HG02973 (cell line): ENCODE measurements around the gene BGN.
A peak's percentile ranks its signal among the peaks of the same experiment; 100 is the strongest.

Experiments used
- ATAC-seq: cut with Tn5 transposase; IDR thresholded peaks from one replicate; pipeline ENCODE4 v1.9.1; 2021; ENCODE audit warnings: moderate library complexity; ENCODE audit not compliant: unreplicated experiment

The BGN gene

GRCh38 chrX:153524234-153524633 lies 29.5 kb downstream of the BGN start:
- ATAC-seq, result no peak

GRCh38 chrX:153525451-153525850 lies 30.7 kb downstream of the BGN start:
- no peak for ATAC-seq

DNA sequence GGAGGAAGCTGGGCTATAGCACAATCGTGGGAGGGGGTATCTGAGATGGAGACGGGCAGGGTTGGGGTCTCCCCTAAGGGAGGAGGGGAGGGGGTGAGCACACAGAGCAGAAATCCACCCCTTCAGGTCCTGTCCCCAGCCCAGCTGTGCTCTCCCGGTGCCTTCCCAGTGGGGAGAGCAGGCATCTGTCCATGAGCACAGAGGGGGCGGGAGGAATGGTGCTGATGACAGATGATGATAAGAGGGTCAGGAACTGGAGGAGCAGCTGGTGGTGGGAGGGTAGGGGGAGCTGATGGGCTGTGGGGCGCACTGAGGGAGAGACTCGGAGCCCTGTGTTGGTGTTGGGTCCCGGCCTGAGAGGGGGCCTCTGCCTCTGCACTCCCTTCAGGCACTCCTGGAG lies 31.3 kb downstream of the BGN start:
- no peak for ATAC-seq

DNA sequence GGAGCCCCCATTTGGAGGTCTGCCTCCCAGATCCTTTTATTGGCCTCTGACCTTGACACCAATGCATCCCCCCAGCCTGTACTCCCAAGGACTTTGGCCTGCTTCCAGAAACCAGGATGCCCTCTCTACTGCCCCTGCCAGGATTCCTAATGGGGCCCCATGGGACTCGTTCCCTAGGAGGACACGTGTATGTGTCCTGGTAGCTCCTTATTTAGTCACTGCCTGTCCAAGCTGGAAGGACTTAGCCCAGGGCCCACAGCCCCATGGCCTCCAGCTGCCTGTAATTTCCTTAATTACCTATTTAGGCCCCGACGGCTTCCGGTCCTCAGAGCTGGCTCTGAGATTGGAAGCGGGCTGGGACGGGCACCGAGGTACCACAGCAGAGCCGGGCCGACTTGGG lies 32.0 kb downstream of the BGN start:
- no peak for ATAC-seq

- no peak for ATAC-seq
Measured at GRCh38 chrX:153527208-153527607, 32.4 kb downstream of the BGN start.

DNA sequence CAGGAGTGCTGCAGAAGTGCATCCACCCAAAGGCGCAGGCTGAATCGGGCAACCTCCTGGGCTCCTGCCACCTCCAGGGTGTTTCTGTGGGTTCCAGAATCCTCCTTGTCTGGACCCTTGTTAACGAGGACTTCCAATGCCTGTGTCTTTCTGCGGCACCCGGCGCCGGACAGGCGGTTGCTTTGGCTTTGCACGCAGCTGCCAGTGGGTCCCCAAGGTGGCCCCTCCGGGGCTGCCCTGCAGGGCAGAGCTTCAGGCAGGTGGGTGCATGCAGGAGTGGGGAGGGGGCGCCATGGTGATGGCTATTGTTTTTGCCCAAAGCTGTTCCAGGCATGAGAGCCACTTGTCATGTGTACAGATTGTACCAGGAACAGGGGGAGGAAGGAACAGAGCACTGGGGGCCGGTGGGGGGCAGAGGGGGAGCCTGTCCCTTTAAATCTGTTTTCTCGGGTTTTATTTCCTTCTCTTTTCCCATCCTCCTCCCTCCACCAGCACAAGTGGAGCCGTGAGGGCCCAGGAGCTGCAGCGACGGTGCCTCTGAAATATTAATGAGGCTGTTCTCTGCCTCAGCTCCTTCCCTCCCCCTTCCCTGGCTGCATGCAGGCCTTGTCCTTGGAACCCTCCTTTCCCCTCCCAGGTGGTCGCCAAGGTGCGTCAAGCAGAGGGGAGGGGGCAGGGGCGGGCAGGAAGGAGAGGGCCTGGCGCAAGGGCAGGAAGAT lies 35.8 kb downstream of the BGN start:
- ATAC-seq, result no peak

DNA sequence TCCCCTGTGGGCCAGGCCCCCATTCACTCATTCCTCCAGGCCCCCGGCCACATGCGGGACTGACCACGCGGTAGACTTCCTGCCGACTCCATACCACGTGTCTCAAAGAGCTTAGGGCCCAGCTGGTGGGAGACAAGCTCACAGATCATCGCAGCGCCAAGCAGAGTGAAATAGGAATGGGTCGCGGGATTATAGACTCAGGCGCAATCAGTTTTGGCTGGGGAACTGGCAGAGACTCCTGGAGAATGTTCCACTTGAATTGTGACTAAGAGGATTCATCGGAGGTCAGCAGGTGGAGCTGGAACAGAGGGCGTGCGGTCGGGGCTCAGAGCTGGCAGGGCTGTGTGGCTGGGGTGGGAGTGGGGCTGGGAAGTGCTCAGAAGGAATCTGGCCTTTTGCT lies 38.3 kb downstream of the BGN start:
- no peak for ATAC-seq

GRCh38 chrX:153537080-153537479 lies 42.3 kb downstream of the BGN start:
- no peak for ATAC-seq

- ATAC-seq, result no peak
Measured at GRCh38 chrX:153537526-153538295, 42.9 kb downstream of the BGN start.

GRCh38 chrX:153538424-153538823 lies 43.6 kb downstream of the BGN start:
- no peak for ATAC-seq

DNA sequence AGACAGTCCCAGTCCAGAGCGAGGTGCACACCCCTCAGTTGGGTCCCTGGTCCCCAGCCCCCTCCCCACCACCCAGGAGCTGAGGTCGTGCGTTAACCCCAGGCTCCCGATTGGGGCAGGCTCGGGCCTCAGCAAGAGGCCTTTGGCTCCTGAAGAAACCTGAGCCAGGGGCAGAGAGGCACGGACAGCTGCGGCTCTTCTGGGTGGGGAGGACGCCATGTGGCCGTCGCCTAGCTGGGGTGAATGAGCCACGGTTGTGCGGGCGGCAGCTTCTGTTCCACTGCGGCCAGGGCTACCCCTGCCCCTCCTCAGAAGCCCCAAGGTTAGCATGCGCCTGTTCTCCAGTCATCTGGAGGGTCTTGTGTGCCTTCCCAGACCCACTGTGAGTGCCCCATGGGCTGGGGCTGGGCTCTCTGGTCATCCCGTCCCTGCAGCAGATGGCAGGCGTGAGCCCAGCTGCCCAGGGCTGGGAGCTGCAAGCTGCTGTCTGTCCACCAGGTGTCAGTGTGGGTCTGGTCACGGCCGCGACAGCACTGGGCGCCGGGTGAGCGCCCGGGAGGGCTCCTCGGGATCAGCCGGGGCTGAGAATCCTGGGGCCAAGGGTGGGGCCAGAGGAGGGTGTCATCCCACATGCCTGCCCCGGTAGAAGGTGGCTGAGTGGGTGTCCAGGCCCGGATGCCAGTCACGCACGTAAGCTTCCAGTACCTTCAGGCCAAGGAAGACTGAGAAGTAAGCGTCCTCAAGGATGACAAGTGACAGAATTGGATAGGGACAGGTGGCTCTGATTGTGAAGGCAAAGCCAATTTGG lies 44.6 kb downstream of the BGN start:
- ATAC-seq, result peak; percentile 50

- no peak for ATAC-seq
Measured at GRCh38 chrX:153539979-153540358, 45.2 kb downstream of the BGN start.

GRCh38 chrX:153544727-153545126 lies 49.9 kb downstream of the BGN start:
- no peak for ATAC-seq

DNA sequence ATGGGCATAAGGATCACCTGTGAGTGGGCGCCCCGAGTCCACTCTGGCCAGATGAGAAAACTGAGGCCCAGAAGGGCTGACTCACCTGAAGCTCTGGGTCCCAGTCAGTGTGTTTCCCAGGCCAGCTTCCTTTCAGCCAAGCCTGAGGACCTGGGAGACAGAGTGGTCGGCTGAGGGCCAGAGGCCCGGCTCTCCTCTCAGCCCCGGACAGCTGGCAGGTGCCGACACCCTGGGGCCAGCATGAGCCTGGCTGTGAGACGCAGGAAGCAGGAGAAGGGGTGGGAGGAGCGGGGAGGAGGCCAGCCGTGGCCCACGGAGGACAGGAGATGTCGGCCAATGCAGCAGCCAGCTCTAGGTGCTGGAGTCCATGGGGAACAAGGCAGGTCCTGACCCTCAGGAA lies 51.6 kb downstream of the BGN start:
- ATAC-seq, result no peak

GRCh38 chrX:153547195-153547594 lies 52.4 kb downstream of the BGN start:
- ATAC-seq, result no peak

DNA sequence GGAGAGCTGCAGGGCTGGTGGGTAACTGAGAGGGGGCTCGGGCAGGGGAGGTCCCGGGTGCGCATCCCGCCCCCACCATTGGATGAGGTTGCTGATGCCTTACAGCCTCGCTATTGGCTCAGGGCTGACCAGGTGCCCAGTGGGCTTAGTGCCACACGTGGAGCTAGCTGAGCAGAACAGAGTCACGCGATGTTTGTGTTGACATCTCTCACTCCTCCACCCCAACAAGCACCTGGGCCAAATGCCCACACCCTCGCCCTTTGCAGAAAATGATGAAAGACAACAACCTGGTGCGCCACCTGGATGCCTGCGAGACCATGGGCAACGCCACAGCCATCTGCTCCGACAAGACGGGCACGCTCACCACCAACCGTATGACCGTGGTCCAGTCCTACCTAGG lies 54.5 kb downstream of the BGN start:
- no peak for ATAC-seq

DNA sequence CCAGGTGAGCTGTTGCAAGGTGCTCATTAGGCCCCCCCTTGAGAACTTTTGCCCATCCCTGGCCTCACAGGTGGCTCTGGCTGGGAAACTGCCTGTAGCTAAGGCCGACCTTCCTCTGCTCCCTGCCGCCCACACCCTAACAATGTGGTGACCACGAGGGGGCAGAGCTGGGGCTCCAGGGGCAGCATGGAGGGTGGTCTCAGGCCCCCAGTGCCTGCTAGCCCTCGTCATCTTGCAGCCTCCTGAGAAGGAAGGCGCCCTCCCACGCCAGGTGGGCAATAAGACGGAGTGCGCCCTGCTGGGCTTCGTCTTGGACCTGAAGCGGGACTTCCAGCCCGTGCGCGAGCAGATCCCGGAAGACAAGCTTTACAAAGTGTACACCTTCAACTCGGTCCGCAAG lies 55.0 kb downstream of the BGN start:
- no peak for ATAC-seq

DNA sequence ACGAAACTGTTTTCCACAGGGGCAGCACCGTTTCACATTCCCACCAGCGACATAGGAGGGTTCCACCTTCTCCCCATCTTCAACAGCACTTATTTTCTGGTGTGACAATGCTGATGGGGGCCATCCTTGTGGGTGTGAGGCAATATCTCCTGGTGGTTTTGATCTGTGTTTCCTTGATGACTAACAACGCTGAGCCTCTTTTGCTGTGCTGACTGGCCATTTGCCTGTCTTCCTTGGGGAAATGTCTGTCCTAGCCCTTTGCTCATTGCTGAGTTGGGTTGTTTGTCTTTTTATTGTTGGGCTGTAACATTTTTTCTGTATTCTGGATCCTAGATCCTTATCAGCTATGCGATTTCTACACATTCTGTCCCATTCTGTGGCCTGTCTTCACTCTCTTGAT lies 56.4 kb downstream of the BGN start:
- no peak for ATAC-seq

DNA sequence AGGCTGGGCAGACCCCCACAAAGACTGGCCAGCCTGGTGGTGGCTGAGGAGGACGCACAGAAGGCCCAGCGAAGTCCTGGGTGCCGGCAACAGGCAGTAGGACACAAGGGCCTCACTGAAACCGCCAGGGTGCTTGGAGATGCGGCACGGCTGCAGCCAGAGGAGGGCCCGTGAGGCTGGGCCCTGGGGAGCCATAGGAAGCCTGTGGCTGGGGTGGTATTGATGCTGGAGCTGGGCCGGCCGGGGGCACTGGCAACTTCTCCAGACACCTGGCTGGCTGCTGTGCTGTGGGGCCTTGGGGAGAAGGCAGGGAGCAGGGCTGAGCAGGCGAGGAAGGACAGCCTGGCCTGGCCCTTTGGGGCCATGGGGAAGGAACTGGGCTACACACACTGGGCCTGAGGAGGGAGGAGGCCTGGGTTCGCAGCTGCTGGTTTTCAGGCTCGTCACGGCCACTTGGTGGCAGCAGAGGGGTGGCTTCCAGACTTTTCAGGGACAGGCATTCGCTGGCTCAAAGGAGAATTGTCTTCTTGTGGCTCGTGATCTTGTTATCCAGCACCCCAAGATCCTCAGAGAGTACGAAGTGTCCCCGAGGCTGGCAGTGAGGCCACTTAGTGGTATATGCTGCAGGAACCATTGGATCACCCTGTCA lies 59.9 kb downstream of the BGN start:
- ATAC-seq, result no peak

DNA sequence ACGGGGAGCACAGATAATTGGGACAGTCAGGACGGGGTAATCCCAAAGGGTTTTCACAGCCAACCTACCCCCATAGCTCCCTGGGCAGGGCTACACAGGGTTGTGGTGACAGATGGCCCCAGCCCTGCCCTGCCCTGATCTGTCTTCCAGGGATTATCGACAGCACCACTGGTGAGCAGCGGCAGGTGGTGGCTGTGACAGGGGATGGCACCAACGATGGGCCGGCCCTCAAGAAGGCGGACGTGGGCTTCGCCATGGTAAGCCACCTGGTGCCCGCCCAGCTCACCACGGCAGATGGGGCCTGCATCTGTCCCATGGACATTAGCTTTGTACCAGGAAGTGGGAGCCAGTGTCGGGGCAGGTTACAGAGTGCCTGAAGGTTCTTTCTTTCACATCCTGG lies 62.0 kb downstream of the BGN start:
- no peak for ATAC-seq

DNA sequence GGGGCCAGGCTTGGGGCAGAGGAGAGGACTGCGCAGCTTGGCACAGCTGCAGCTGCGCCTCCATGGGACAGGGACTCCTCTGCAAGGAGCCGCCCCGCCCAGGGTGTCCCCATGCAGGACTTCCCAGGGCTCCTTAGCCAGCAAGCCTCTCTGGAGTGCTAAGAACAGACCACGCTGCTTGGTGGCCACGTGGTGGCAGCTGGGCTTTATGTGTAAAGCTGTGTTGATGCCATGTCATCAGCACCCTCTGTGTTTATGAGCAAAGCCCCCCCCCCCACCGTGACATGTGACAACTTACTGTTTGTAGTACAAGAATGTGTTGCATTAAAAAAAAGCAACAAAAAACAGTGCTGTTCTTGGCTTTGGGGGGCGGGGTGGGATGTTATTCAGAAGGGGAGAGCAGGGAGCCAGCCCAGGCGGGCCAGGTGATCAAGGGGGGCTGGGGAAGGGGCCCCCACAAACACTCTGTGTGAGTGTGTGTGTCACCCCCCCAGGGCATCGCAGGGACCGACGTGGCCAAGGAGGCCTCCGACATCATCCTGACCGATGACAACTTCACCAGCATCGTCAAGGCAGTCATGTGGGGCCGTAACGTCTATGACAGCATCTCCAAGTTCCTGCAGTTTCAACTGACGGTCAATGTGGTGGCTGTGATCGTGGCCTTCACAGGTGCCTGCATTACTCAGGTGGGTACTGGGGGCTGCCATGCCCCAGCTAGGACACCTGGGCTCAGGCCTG lies 63.0 kb downstream of the BGN start:
- no peak for ATAC-seq
